Measurements from ENCODE around the gene GGTLC2.
"Not testable (repeated sequence)": the region's sequence is repeated elsewhere in the genome, so short reads cannot be mapped to it uniquely, and the experiment has no call there.

DNA sequence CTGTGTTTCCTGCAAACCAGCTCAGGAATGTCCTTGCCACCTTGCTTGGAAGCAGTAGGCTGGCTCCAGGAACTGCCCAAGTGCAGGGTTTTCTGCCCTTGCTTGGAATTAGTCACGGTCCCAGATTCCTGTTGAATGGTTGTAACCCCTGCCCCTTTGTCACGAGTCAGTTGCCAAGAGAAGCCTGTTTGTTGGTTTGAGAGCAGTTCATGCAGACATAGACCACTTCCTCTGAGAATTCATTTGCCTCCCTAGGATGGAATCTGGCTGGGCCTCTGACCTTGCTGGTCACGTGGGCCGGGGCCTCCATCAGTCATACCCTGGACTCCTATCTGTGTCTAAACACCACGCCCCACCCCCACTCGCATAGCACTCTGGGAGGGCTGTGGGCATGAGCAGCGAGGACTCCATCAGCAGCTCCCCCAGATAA, 13.2 kb upstream of the GGTLC2 start:
- TF ChIP-seq, protein P1, sequence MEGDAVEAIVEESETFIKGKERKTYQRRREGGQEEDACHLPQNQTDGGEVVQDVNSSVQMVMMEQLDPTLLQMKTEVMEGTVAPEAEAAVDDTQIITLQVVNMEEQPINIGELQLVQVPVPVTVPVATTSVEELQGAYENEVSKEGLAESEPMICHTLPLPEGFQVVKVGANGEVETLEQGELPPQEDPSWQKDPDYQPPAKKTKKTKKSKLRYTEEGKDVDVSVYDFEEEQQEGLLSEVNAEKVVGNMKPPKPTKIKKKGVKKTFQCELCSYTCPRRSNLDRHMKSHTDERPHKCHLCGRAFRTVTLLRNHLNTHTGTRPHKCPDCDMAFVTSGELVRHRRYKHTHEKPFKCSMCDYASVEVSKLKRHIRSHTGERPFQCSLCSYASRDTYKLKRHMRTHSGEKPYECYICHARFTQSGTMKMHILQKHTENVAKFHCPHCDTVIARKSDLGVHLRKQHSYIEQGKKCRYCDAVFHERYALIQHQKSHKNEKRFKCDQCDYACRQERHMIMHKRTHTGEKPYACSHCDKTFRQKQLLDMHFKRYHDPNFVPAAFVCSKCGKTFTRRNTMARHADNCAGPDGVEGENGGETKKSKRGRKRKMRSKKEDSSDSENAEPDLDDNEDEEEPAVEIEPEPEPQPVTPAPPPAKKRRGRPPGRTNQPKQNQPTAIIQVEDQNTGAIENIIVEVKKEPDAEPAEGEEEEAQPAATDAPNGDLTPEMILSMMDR (IDR thresholded peaks at IDR 0.05): not testable (repeated sequence)
- not testable (repeated sequence) for TF ChIP-seq POLR2A (IDR thresholded peaks at IDR 0.05)

Data from lower leg skin (tissue), 3 donors.